HS-5 (cell line): Measurements from ENCODE around the gene VWDE.
"Not testable (repeated sequence)": the region's sequence is repeated elsewhere in the genome, so short reads cannot be mapped to it uniquely, and the experiment has no call there.

Experiments
- DNase-seq: peaks from one replicate; pipeline ENCODE4 v3.0.0-alpha.2; 2012; ENCODE audit warnings: low read depth

Gene VWDE

DNA sequence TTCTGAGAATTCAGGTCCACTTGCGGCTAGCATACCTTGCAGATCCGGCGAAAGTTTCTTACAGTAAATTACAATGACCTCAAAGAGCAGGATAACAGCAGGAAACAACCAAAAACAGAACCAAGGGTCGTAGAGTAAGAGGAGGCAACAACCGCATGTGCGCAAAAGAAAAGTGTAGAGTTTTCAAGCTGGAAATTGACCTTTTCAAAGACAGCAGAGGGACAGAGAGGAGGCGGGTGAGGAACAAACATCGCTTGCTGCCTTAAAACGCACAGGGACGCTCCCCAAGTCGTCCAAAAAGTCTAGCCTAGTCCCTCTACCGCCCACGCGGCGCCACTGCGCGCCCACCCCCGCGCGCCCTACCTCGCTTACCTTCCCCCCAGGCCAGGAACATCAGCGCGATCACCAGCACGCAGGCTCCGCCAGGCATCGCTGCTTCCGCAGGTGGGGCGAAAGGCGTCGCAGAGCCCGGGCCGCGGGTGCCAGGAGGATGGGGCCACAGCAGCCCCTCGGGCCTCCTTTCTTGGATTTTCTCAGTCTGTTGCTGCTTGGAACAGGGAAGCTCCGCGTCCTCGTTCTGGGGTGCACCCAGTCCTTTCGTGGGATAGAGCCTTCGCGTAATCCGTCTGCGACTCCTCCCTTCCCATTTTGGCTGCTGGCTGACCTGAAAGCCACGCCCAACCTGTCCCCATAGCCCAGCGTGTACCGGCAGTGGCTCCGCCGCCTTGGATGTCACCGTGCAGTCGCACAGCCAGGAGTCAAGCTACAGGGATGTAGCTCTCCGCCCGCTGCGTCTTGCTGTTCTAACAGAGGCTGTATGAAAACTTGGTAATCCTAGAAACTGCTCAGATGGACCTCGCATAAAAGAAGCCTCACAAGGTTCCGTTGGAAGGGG, at the start of gene VWDE:
Gene VWDE, minus strand, starts transcription at position 579 of the 895 bp plus-strand sequence. Its CDS starts 149 bp downstream, at position 430.
- peak; percentile 54 for DNase-seq

DNA sequence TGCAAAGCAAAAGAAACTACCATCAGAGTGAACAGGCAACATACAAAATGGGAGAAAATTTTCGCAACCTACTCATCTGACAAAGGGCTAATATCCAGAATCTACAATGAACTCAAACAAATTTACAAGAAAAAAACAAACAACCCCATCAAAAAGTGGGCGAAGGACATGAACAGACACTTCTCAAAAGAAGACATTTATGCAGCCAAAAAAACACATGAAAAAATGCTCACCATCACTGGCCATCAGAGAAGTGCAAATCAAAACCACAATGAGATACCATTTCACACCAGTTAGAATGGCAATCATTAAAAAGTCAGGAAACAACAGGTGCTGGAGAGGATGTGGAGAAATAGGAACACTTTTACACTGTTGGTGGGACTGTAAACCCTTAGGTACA, 49.5 kb upstream of the VWDE start:
- not testable (repeated sequence) for DNase-seq

- DNase-seq = no peak
Observed at GRCh38 chr7:12450615-12451014, 47.0 kb upstream of the VWDE start.

DNA sequence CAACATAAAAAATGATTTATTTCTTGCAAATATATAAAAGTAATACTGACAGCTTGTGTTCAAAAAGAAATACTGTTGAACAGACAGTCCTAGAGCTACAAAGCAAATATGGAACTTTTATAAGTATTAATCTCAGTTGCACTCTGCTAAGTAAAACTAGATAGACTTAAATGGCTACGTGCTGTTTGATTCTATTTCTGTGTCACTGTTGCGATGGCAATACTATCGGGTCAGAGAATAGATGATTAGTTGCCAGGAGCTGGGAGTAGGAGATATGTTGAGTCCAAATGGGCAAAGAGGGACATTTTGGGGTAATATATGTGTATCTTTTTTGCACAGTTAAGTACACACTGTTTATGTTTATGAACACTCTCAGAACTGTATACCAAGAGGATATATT, 41.1 kb upstream of the VWDE start:
- DNase-seq = no peak

DNA sequence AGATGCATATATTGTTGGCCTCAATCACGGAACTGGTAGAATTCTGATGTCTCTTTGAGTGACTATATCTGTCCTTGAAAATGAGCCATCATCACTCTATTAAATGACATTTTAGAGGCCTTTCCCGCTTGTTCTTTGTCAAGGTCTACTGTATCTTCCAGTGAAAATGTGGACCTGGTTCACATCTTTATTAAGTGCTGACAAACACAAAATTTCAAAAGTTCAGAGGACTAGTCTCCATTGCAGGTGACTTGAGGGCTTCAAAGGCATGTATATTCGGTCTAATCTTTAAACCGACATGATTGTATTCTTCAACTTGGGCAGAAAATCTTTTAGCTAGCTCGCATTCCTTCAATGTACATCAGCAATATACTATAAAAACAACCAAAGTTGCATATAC, 36.6 kb upstream of the VWDE start:
- DNase-seq = no peak

DNA sequence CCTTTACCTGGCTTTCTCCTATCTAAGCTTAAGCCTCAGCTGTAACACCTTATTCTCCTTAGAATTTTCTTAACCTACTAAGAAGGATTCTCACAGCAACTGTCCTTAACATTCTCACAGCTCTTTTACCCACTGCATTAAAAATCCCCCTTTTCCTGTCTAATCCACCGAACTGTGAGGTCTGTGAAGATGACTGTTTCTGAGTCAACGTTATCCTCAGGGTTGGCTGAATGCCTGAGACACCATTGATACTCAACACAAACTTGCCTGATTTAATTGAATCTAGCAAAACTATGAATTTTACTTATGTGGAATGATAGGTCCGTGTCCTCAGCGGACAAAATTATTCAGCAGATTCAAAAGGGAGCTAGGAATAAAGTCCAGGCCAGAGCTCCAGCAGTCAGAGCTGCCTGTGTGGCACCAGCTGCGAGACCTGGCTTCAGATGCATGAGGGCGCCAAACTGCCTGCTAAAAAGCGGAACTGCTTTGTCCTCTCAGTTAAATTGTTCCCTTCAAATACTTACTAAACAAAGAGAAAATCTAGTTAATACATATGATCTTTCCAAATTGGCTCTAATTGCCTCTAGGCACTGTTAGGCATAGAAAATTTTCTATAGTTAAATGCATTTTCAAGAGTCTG, 33.4 kb upstream of the VWDE start:
- DNase-seq = peak; percentile 87

DNA sequence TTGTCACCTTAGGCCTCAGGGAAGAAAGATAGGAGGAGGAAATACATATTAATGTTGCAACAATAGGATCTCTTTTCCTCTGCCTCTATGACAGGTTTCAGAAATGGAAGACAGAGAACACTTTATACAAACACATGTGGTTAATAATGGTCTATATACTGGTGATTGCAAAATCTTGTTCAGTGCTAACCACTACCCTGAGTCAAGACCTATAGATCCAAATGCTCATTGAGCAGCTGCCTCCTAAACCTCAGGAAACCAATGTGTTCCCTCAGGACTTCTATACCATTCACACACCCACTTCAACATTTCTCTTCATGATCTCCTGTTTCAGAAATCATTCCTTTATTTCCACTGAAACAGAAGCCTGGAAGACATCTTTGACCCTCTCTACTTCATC, 32.5 kb upstream of the VWDE start:
- peak; percentile 63 for DNase-seq

GRCh38 chr7:12434012-12434642, 30.5 kb upstream of the VWDE start:
- no peak for DNase-seq

DNA sequence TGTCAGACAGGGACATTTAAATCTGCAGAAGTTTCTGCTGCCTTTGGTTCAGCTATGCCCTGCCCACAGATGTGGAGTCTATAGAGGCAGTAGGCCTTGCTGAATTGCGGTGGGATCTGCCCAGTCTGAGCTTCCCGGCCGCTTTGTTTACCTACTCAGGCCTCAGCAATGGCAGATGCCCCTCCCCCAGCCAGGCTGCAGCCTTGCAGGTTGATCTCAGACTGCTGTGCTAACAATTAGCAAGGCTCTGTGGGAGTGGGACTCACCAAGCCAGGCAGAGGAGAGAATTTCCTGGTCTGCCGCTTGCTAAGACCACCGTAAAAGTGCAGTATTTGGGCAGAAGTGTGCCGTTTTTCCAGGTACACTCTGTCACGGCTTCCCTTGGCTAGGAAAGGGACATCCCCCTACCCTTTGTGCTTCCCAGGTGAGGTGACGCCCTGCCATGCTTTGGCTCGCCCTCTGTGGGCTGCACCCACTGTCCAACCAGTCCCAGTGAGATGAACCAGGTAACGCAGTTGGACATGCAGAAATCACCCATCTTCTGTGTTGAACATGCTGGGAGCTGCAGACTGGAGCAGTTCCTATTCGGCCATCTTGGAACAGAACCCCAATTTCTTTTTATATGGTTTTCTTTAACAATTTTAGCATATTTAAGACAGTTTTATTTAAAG, 28.4 kb upstream of the VWDE start:
- DNase-seq = no peak

DNA sequence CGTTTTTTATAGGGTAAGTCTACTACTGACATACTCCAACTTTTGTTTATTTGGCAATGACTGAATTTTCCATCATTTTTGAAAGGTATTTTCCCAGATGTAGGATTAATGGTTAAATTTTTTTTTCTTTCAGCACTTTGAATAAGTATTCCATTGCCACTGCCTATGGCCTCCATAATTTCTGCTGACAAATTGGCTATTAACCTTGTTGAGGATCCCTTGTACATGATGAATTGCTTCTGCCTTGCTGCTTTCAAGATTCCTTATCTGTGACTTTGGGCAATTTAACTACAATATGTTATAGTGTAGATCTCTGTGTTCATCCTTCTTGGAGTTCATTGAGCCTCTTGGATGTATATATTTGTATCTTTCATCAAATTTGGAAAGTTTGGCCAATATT, 21.6 kb upstream of the VWDE start:
- DNase-seq = no peak

DNA sequence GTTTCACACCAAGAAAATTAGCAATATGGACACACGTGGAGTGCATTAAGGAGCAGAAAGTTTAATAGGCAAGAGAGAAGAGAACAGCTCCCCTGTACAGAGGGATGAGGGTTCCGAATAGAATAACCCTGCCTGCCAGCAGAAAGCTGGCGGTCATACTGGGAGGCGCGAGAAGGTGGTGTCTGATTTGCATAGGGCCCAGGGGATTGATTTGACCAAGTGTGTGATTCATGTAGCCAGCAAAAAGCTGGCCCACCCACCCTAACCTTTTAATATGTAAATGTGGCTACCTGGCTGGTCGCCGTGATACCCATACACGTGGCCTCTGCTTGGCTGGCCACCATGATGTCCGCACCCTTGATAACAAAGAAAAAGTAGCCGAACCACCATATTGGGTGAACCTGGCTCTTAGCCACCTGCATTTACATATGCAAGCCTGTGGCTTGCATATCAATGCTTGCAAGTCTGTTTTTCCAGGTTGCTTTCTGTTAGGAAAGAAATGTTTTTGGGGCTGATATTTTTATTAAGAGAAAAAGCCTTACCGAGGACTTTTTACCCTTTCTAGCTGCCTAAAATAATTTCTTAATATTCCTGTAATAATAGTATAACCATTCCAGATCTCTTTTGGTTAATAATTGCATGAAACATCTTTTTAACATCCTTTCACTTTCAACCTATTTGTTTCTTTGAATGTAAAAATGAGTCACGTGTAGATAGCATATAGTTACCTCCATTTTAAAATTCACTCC, 20.5 kb upstream of the VWDE start:
- DNase-seq = no peak

DNA sequence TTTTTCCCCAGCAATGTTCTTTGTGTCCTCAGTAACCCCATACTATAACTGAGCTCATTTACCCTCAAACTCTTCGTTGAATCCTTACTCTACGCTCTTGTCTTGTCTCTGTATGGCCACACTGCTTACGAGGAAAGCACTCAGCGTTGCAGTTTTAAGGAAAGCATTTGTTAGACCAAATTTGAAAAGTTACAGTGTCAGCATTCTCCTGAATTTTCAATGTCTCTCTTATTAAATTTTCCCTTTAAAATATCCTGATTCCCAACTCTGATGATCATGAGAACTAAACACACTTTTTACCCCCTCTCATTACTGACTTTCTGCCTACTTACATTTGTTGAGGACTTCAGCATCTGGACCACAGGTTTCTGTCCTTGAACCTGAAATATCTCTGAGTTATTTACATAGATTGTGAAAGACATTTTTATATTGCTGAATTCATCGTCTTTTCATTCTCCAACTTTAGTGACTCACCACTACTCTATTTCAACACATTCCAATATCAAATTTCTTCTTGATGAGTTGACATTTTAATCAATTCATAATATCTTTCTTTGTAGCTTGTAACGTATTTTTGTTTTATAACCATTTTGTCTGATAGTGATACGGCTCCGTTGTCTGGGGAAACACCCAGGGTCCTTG, 19.8 kb upstream of the VWDE start:
- peak; percentile 99 for DNase-seq

GRCh38 chr7:12422554-12423320, 19.1 kb upstream of the VWDE start:
- DNase-seq = peak; percentile 64

DNA sequence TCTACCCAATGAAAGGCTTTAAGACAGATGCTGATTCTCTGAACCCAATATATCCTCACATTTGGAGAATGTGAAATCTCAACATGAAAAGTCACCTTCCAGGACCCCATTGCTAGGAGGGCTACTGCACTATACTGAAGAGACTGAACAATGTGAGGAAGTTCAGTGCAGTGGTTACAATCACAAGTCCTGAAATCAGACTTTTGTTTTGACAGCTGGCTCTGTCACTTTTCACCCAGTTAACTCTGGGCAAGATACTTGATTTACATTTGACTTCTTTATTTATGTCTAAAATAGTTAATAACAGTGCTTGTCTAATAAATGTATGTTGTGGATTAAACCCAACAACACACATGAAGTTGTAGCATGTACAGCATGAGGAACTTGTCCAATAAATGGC, 14.8 kb upstream of the VWDE start:
- DNase-seq = no peak

DNA sequence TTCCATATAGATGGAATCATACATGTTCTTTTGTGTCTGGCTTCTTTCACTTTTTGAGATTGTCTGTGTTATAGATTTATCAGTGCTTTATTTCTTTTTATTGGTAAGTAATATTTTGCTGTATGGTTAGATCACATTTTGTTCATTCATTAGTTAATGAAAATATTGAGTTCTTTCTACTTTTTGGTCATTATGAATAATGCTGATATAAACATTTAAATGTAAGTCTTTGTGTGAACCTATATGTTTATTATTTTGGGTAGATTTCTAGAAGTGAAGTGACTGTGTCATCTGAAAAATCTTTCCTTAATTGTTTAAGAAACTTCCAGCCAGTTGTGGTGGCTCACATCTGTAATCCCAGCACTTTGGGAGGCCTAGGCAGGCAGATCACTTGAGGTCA, 11.4 kb upstream of the VWDE start:
- DNase-seq = no peak

GRCh38 chr7:12412407-12412806, 8.7 kb upstream of the VWDE start:
- no peak for DNase-seq

- no peak for DNase-seq
Observed at GRCh38 chr7:12410523-12410922, 6.9 kb upstream of the VWDE start.

DNA sequence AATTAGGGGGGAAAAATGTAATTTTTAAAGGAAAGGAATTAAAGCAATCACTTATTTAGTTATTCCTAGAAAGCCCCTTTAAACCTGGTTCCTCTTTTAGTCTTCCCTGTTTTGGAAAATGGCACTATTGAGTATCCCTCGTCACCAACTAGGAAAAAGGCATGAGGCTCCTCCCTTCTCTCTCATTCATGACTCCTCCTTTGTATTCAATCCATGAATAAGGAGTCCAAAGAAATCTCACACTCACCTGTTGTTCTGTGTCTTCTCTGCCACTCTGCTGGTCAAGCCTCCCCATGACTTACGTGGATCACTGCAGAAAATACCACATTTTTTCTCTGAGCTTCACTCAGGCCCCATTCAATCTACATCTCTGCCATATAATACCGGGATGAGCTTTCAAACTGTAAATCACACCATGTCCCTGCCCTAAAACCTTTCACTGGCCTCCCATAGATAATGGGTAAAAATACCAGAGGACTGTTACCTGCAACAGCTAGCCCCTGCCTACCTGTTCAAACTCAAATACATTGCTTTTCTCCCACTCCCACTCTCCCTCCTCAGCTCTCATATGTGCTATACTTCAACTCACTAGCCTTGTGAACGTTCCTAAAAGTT, 5.5 kb upstream of the VWDE start:
- no peak for DNase-seq

DNA sequence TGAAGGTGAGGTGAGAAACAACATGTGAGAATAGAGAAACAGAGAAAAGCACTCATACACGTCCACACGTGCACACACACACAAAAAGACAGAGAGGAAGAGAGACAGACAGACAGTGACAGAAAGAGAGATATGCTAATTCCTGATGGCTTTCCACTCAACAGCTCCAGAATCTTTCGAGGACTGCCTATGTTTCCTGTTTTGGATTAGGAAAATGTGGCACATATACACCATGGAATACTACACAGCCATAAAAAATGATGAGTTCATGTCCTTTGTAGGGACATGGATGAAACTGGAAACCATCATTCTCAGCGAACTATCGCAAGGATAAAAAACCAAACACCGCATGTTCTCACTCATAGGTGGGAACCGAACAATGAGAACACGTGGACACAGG, 4.0 kb upstream of the VWDE start:
- not testable (repeated sequence) for DNase-seq

DNA sequence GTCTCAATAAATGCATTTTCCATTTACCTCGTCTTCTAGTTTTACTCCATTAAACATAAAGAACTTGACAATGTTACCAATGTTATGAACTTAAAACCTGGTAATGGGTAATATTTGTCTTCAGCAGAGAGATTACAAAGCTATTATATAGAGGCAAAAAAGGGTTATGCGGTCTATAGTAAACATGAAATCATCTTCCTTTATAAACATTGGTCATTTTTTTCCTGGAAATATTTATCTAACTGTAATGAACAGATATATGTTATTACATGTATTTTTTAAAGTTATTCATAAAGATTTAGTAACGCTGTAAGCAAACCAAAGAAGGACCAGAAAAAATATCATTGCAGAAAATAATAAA, 1.3 kb downstream of the VWDE start:
- no peak for DNase-seq
